Measurements from ENCODE around the gene ETV5. TPM values are rescaled to one million over a fixed set of nuclear protein-coding genes. Genes with fewer than 3 reads are reported as not detected.

ETV5 gene
- total RNA-seq, 3 donors from 2014 or later (not counting 1 experiment from before 2014, with no cell fraction given), result 3.0 to 5.3 (median 4.6) TPM

DNA sequence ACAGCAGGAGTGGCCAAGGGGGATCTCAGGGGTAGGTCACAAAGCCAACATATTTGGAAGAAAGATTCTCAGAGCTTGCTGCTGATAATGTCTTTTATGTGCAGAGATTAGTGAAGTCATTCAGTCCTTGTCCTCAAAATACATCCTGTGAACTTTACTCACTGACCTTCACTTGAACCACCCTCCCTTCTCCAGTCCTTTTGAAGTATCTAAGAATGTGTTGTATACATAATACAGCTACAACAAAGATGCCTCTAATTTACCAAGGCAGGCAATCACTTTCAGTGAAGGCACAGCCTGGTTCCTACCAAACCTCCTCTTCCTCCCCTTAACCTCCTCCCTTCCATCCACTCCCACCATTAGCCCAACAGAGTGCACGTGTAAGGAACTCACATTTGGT lies 38.3 kb downstream of the ETV5 start:
- no peak for ATAC-seq
- peaks cover 0 to 2% of the 10 kb centered on the region in 2 donors for H3K9me3 Mint-ChIP-seq
- H3K36me3 Mint-ChIP-seq, result no peaks in the 10 kb centered on the region
- H3K27me3 Mint-ChIP-seq (ENCODE audit: low read depth in 2 of 2), result peaks cover 11 to 37% of the 10 kb centered on the region in 2 donors
- intact Hi-C loops (cut with micrococcal nuclease), result no loop called here
- 33% methylated on average over 1 of the region's 1 CpG for WGBS (ENCODE audit: insufficient coverage)
- H3K4me1 Mint-ChIP-seq, result peaks cover 4 to 6% of the 10 kb centered on the region in 2 donors
- H3K27ac ChIP-seq (ENCODE audit: low read length), result no peak overlapping the region
- H3K9me3 ChIP-seq (ENCODE audit: control insufficient read depth, insufficient read depth, low read length), result no peaks in the 10 kb centered on the region
- H3K4me3 Mint-ChIP-seq, result no peak overlapping the region
- H3K27me3 ChIP-seq (ENCODE audit: control insufficient read depth, insufficient read depth, low read length), result no peaks in the 10 kb centered on the region
- no peak overlapping the region for H3K4me3 ChIP-seq (ENCODE audit: low read length)
- no peak for DNase-seq
- no peaks in the 10 kb centered on the region for H3K36me3 ChIP-seq (ENCODE audit: control insufficient read depth, insufficient read depth, low read length)
- TF ChIP-seq, protein P1, sequence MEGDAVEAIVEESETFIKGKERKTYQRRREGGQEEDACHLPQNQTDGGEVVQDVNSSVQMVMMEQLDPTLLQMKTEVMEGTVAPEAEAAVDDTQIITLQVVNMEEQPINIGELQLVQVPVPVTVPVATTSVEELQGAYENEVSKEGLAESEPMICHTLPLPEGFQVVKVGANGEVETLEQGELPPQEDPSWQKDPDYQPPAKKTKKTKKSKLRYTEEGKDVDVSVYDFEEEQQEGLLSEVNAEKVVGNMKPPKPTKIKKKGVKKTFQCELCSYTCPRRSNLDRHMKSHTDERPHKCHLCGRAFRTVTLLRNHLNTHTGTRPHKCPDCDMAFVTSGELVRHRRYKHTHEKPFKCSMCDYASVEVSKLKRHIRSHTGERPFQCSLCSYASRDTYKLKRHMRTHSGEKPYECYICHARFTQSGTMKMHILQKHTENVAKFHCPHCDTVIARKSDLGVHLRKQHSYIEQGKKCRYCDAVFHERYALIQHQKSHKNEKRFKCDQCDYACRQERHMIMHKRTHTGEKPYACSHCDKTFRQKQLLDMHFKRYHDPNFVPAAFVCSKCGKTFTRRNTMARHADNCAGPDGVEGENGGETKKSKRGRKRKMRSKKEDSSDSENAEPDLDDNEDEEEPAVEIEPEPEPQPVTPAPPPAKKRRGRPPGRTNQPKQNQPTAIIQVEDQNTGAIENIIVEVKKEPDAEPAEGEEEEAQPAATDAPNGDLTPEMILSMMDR (IDR thresholded peaks at IDR 0.05), result no peak
- no peaks in the 10 kb centered on the region for H3K4me1 ChIP-seq (ENCODE audit: control insufficient read depth, insufficient read depth, low read length)
- H3K27ac Mint-ChIP-seq, result no peak overlapping the region

DNA sequence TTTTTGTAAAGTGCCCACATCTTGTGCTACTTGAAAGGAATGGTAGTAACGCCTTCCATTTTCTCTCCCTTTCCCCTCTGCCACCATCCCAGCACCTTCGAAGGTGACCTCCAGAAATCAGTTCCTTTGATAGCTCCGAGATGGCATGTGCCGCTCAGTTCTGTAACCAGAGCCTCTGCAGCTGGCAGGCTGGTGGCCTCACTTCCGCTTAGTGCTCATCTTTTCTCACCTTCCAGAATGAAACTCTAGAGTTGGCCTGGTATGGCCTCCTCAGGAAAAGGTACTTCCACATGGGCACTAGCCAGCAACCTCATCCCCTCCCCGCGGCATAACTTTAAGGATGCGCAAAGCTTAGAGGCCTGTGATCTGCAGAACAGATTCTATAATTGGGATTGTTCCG lies 38.8 kb downstream of the ETV5 start:
- H3K27me3 ChIP-seq (ENCODE audit: control insufficient read depth, insufficient read depth, low read length), result no peaks in the 10 kb centered on the region
- intact Hi-C loops (cut with micrococcal nuclease), result no loop called here
- ATAC-seq (no peak), DNase-seq (no peak)
- WGBS (ENCODE audit: insufficient coverage), result 90% methylated on average over 9 of the region's 9 CpGs
- no peaks in the 10 kb centered on the region for H3K36me3 ChIP-seq (ENCODE audit: control insufficient read depth, insufficient read depth, low read length)
- H3K4me1 ChIP-seq (ENCODE audit: control insufficient read depth, insufficient read depth, low read length), result no peaks in the 10 kb centered on the region
- Mint-ChIP-seq H3K27ac (no peak overlapping the region), H3K36me3 (no peaks in the 10 kb centered on the region), H3K4me3 (no peak overlapping the region), H3K27me3 (ENCODE audit: low read depth in 2 of 2) (peaks cover 11 to 37% of the 10 kb centered on the region in 2 donors), H3K9me3 (peaks cover 0 to 2% of the 10 kb centered on the region in 2 donors), H3K4me1 (peaks cover 4 to 6% of the 10 kb centered on the region in 2 donors)
- no peak overlapping the region for H3K4me3 ChIP-seq (ENCODE audit: low read length)
- TF ChIP-seq, protein P1 (IDR thresholded peaks at IDR 0.05), result no peak
- H3K27ac ChIP-seq (ENCODE audit: low read length), result no peak overlapping the region
- H3K9me3 ChIP-seq (ENCODE audit: control insufficient read depth, insufficient read depth, low read length), result no peaks in the 10 kb centered on the region

DNA sequence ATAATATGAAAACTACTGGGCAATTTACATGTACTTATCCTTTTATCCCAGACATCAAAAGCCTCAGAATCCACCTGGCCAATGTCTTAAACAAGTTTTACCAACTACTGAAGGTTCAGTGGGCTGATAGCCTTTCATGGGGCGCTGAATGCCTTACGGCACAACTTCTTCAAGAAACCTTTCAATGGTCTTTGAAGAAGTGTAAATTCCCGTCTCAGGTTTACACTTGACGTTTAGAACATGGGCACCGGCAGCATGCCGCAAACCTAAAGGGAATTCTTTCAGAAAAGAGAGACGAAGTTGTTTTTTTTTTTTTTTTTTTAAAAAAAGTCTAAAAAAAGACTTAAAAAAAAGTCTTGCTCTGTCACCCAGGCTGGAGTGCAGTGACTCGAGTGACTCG lies 39.7 kb downstream of the ETV5 start:
- no peak for ATAC-seq
- H3K4me3 Mint-ChIP-seq, result no peak overlapping the region
- no peak for DNase-seq
- Histone ChIP-seq H3K36me3 (ENCODE audit: control insufficient read depth, insufficient read depth, low read length) (no peaks in the 10 kb centered on the region), H3K4me3 (ENCODE audit: low read length) (no peak overlapping the region), H3K4me1 (ENCODE audit: control insufficient read depth, insufficient read depth, low read length) (no peaks in the 10 kb centered on the region), H3K27ac (ENCODE audit: low read length) (no peak overlapping the region), H3K9me3 (ENCODE audit: control insufficient read depth, insufficient read depth, low read length) (no peaks in the 10 kb centered on the region), H3K27me3 (ENCODE audit: control insufficient read depth, insufficient read depth, low read length) (no peaks in the 10 kb centered on the region)
- H3K9me3 Mint-ChIP-seq, result no peaks in the 10 kb centered on the region
- intact Hi-C loops (cut with micrococcal nuclease), result no loop called here
- H3K36me3 Mint-ChIP-seq, result no peaks in the 10 kb centered on the region
- no peak overlapping the region for H3K27ac Mint-ChIP-seq
- peaks cover 4 to 6% of the 10 kb centered on the region in 2 donors for H3K4me1 Mint-ChIP-seq
- 96% methylated on average over 9 of the region's 9 CpGs for WGBS (ENCODE audit: insufficient coverage)
- TF ChIP-seq, protein P1 (IDR thresholded peaks at IDR 0.05), result no peak
- H3K27me3 Mint-ChIP-seq (ENCODE audit: low read depth in 2 of 2), result peaks cover 17 to 46% of the 10 kb centered on the region in 2 donors

DNA sequence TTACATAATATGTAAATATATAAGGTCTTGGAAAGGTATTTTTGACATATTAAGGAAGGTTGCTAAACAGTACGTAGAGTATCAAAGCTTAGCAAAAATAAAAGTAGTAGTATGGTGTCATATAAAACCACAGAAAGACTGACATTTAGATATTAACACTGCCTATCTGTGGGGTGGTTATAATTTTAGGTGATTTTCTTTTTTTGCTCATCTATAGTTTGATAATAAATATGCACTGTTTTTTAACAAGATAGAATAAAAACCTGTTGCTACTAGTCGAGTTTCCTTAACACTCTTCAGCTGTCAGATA lies 40.7 kb downstream of the ETV5 start:
- Histone ChIP-seq H3K9me3 (ENCODE audit: control insufficient read depth, insufficient read depth, low read length) (no peaks in the 10 kb centered on the region), H3K27me3 (ENCODE audit: control insufficient read depth, insufficient read depth, low read length) (no peaks in the 10 kb centered on the region), H3K4me3 (ENCODE audit: low read length) (no peak overlapping the region), H3K36me3 (ENCODE audit: control insufficient read depth, insufficient read depth, low read length) (no peaks in the 10 kb centered on the region), H3K27ac (ENCODE audit: low read length) (no peak overlapping the region), H3K4me1 (ENCODE audit: control insufficient read depth, insufficient read depth, low read length) (no peaks in the 10 kb centered on the region)
- Mint-ChIP-seq H3K27ac (no peak overlapping the region), H3K36me3 (no peaks in the 10 kb centered on the region), H3K4me1 (peaks cover 4 to 6% of the 10 kb centered on the region in 2 donors), H3K27me3 (ENCODE audit: low read depth in 2 of 2) (peaks cover 24 to 56% of the 10 kb centered on the region in 2 donors), H3K9me3 (no peaks in the 10 kb centered on the region), H3K4me3 (no peak overlapping the region)
- ATAC-seq (no peak), DNase-seq (no peak)
- TF ChIP-seq, protein P1 (IDR thresholded peaks at IDR 0.05), result no peak
- intact Hi-C loops (cut with micrococcal nuclease), result no loop called here
- WGBS (ENCODE audit: insufficient coverage), result no CpG with 5 or more reads among the region's 2 CpGs

Measured in natural killer cell (primary cell).